Activated B cell treated with CpG ODN at 0.5 μM for 24 hours (primary cell): Measurements from ENCODE around the gene EVC. TPM values are rescaled to one million over a fixed set of nuclear protein-coding genes. Genes with fewer than 3 reads are reported as not detected.
A peak's percentile ranks its signal among the peaks of the same experiment; 100 is the strongest.

Experiments
- ATAC-seq: fragments of 200-7000 bp; cut with Tn5 transposase; one replicate; pipeline ENCODE4 v1.10.0; 2021; ENCODE audit warnings: low read depth, mild to moderate bottlenecking, moderate library complexity
- CTCF ChIA-PET: fragments of 350-600 bp; sonication (Branson Sonifier 250); formaldehyde crosslinking; loops from one replicate; lab custom pipeline; 2021; ENCODE audit warnings: antibody characterized with exemption; lab: Charles Lee
- POLR2A ChIA-PET: fragments of 350-600 bp; sonication (Branson Sonifier 250); formaldehyde crosslinking; loops from one replicate; lab custom pipeline; 2021; ENCODE audit warnings: antibody characterized with exemption; lab: Charles Lee
- DNase-seq: peaks from one replicate; pipeline ENCODE4 v3.0.0; 2022
- H3K27ac Mint-ChIP-seq: one replicate; pipeline ENCODE4 v1.8.0; 2020; ENCODE audit warnings: mixed read lengths
- H3K27me3 Mint-ChIP-seq: one replicate; pipeline ENCODE4 v1.8.0; 2021; ENCODE audit warnings: mixed read lengths
- H3K36me3 Mint-ChIP-seq: one replicate; pipeline ENCODE4 v1.8.0; 2021; ENCODE audit warnings: low read depth, mixed read lengths
- H3K4me1 Mint-ChIP-seq: one replicate; pipeline ENCODE4 v1.8.0; 2021; ENCODE audit warnings: mixed read lengths
- H3K4me3 Mint-ChIP-seq: one replicate; pipeline ENCODE4 v1.8.0; 2020; ENCODE audit warnings: mild to moderate bottlenecking, mixed read lengths
- H3K9me3 Mint-ChIP-seq: one replicate; pipeline ENCODE4 v1.8.0; 2020; ENCODE audit warnings: mixed read lengths
- intact Hi-C: fragments of 100-400 bp; cut with micrococcal nuclease; formaldehyde crosslinking; loops from one replicate; pipeline ENCODE4 v1.15.1; 2024
- total RNA-seq: library from RNA; stranded (reverse); gene quantifications from 2 replicates; pipeline ENCODE4 v1.2.3, GENCODE V29; 2022
- TF ChIP-seq, protein P1 (sequence below): fragments of 200-600 bp; IDR thresholded peaks from one replicate; pipeline ENCODE4 v1.8.0; 2022; ENCODE audit warnings: antibody characterized with exemption, mild to moderate bottlenecking

The EVC gene
- total RNA-seq, 1 donor from 2014 or later: 0.16 TPM

DNA sequence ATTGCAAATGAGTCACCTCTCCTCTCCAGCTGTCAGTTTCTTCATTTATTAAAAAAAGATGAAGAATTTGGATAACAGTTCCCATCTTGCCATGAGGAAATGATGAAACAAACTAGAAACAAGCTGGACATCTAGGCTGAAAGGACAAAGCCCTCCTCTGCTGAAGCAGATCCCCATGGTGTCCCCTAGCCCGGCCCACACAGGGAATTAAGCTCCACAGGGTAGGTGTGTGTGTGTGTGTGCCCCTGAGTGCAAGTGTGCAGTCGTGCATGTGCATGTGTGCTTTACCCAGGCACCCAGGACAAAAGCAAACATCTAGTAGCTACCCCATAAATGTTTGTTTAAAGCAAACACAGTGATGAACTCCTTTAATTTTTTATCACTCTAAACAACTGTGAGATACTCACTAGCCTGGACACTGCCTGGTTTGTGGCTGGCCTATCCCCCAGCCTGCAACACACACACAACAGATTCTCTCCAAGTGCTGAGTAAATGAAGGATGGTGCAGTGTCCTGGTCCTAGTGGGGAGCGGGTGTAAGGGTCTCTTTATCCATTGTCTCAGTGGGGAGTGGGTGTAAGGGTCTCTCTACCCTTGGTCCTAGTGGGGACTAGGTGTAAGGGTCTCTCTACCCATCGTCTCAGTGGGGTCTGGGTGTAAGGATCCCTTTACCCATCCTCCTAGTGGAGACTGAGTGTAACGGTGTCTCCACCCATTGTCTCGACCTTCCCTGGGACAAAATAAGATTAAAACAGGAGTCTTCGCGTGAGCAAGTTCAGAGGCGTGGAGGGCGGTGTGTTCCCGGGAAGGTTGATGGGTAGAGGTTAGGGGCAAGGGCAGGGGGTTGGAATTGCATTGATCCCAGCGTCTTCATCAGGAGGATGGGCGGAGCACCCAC, 688 bp upstream of the EVC start:
- Mint-ChIP-seq H3K27ac (no peak overlapping the region), H3K36me3 (no peaks in the 10 kb centered on the region)

DNA sequence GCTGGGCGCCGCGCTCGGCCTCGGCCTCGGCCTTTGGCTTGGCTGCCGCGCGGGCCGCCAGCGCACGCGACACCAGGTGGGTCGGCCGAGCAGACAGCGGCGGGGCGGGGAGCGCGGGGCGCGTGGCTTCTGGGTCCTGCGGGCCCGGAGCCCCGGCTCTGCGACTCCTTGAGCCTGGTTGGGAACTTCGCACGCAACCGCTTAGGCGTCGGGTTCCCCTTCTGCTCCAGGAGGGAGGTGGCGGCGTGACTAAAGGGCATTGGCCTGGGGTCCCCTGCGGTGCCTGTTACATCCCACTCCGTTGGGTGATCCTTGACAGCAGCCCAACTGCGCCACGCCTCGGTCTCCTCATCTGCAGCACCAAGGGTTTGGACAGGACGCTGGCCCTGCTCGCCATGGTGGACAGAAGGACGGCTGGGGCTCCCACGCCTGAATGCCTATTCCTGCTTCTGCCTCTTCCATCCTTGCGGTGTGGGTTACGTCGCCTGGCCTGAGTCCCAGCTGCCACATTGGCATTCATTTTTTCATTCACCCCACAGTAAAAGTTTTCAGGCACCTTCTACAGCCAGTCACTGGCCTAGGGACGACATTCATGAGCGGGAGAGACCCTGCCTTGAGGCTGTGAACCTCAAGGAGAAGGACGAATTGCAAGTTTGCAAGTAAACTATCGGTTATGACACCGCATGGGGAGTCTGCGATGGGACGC, 631 bp downstream of the EVC start:
- ChIA-PET CTCF (no interaction called here), POLR2A (no interaction called here)
- Mint-ChIP-seq H3K27me3 (peaks cover 36% of the 10 kb centered on the region), H3K4me3 (peak overlapping the region; percentile 25), H3K27ac (no peak overlapping the region), H3K36me3 (no peaks in the 10 kb centered on the region), H3K9me3 (peaks cover 9% of the 10 kb centered on the region), H3K4me1 (peaks cover 20% of the 10 kb centered on the region)
- intact Hi-C loops: no loop called here
- DNase-seq (no peak), ATAC-seq (no peak)
- TF ChIP-seq, protein P1, sequence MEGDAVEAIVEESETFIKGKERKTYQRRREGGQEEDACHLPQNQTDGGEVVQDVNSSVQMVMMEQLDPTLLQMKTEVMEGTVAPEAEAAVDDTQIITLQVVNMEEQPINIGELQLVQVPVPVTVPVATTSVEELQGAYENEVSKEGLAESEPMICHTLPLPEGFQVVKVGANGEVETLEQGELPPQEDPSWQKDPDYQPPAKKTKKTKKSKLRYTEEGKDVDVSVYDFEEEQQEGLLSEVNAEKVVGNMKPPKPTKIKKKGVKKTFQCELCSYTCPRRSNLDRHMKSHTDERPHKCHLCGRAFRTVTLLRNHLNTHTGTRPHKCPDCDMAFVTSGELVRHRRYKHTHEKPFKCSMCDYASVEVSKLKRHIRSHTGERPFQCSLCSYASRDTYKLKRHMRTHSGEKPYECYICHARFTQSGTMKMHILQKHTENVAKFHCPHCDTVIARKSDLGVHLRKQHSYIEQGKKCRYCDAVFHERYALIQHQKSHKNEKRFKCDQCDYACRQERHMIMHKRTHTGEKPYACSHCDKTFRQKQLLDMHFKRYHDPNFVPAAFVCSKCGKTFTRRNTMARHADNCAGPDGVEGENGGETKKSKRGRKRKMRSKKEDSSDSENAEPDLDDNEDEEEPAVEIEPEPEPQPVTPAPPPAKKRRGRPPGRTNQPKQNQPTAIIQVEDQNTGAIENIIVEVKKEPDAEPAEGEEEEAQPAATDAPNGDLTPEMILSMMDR: no peak

More for the DNA sequence above, 688 bp upstream of the EVC start:
- DNase-seq (no peak), ATAC-seq (peak; percentile 18)
- TF ChIP-seq, protein P1: no peak
- Mint-ChIP-seq H3K27me3 (peaks cover 36% of the 10 kb centered on the region), H3K4me3 (peak overlapping the region; percentile 67), H3K4me1 (peaks cover 22% of the 10 kb centered on the region), H3K9me3 (peaks cover 8% of the 10 kb centered on the region)
- ChIA-PET CTCF (no interaction called here), POLR2A (no interaction called here)
- intact Hi-C loops: no loop called here

DNA sequence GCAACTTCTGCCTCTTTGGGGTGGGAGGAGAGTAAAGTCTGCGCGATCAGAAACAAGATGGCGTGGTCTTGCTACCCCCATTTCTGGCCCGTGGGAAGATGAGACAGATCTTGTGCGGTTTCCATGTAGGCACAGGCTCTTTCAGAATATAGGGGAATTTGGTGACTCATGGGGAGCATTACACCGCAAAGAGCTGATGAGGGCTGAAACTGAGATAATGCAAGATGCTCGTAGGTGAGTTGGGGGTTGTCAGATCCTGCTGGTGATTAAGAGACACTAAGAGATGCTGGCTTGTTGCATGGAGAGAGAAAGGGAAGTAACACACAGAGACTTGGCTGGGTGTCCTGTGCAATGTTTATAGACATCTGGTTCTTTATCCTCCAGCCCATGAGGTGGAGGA, 1.5 kb downstream of the EVC start:
- TF ChIP-seq, protein P1: no peak
- Mint-ChIP-seq H3K27ac (no peak overlapping the region), H3K36me3 (no peaks in the 10 kb centered on the region), H3K4me1 (peaks cover 16% of the 10 kb centered on the region), H3K27me3 (peaks cover 28% of the 10 kb centered on the region), H3K4me3 (no peak overlapping the region), H3K9me3 (peaks cover 9% of the 10 kb centered on the region)
- DNase-seq: no peak
- CTCF ChIA-PET: no interaction called here
- POLR2A ChIA-PET: no interaction called here
- intact Hi-C loops: no loop called here
- no peak for ATAC-seq

DNA sequence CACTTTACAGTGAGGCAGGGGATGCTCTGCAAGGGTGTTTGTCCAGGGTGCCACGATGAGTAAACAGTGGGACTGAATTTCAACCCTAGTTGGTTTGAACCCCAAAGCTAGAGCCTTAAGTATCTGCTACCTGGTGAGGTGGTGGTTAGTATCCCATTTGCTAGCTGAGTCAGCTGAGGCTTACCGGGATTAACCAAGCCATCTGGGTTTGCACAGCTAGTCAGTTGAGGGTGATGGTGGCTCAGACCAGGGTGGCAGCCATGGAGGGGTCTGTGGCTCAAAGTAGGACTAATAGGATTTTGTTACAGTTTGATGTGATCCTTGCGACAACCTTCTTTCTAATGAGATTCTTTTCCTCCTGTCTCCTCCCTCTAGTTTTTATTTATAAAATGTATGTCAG, 1.9 kb downstream of the EVC start:
- TF ChIP-seq, protein P1: no peak
- no peak overlapping the region for H3K27ac Mint-ChIP-seq
- peaks cover 25% of the 10 kb centered on the region for H3K27me3 Mint-ChIP-seq
- H3K9me3 Mint-ChIP-seq: peaks cover 9% of the 10 kb centered on the region
- ATAC-seq: no peak
- no peaks in the 10 kb centered on the region for H3K36me3 Mint-ChIP-seq
- DNase-seq: no peak
- intact Hi-C loops: no loop called here
- POLR2A ChIA-PET: no interaction called here
- no peak overlapping the region for H3K4me3 Mint-ChIP-seq
- H3K4me1 Mint-ChIP-seq: peaks cover 12% of the 10 kb centered on the region
- CTCF ChIA-PET: no interaction called here

DNA sequence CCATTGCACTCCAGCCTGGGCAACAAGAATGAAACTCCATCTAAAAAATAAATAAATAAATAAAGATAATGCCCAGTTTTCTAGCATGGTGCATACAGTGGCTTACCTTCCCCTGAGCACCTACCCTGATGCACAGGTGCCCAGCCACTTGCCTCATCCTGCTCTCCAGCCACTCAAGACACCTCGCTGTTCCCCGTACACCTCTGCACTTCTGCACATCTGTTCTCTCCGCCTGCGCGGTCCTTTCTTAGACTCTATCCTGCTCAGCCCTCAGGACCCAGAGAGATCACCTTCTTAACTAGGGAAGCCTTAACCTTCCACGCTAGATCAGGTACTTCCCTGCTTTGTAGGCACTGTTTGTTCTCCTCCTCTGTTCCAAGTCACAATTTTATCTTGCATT, 2.9 kb downstream of the EVC start:
- DNase-seq: no peak
- H3K27me3 Mint-ChIP-seq: peaks cover 23% of the 10 kb centered on the region
- POLR2A ChIA-PET: no interaction called here
- no peak overlapping the region for H3K27ac Mint-ChIP-seq
- no peak for ATAC-seq
- TF ChIP-seq, protein P1: no peak
- H3K36me3 Mint-ChIP-seq: no peaks in the 10 kb centered on the region
- peaks cover 12% of the 10 kb centered on the region for H3K9me3 Mint-ChIP-seq
- H3K4me3 Mint-ChIP-seq: no peak overlapping the region
- CTCF ChIA-PET: no interaction called here
- intact Hi-C loops: no loop called here
- H3K4me1 Mint-ChIP-seq: peaks cover 11% of the 10 kb centered on the region
